SK-N-SH (cell line): ENCODE results near the gene TERT. TPM values are rescaled to one million over a fixed set of nuclear protein-coding genes. Genes with fewer than 3 reads are reported as not detected.
"Not testable (repeated sequence)": the region's sequence is repeated elsewhere in the genome, so short reads cannot be mapped to it uniquely, and the experiment has no call there.

ENCODE experiments used
- CTCF ChIA-PET: fragments of 300-600, 350-600 bp; formaldehyde crosslinking; extraction: SDS; loops from one replicate; lab custom pipeline; 2021; lab: Yijun Ruan, JAX
- POLR2A ChIA-PET: fragments of 350-600 bp; sonication (Branson Sonifier 250); formaldehyde crosslinking; extraction: SDS; loops from one replicate; lab custom pipeline; 2020; ENCODE audit warnings: antibody characterized with exemption, inconsistent platforms; lab: Yijun Ruan, JAX
- DNase-seq: peaks from one replicate; pipeline ENCODE4 v3.0.0; 2012
- H2AFZ ChIP-seq: fragments of 200-600 bp; sonication (generic); 2 replicates; pipeline ENCODE4 v1.8.1; 2016; ENCODE audit warnings: antibody characterized with exemption, mild to moderate bottlenecking, low read depth
- H3F3A ChIP-seq: fragments of 200-600 bp; sonication (generic); replicated peaks from 2 replicates; pipeline ENCODE3; 2016; ENCODE audit warnings: antibody characterized with exemption, mild to moderate bottlenecking; ENCODE audit not compliant: insufficient read depth
- H3K27ac ChIP-seq, 2 experiments: fragments of 200-500 bp in 1 of 2; fragments of 200-600 bp in 1 of 2; sonication (Bioruptor generic) in 1 of 2; sonication (generic), shearing (Covaris generic) in 1 of 2; 2 replicates each; pipeline versions ENCODE4 v1.5.1 to v1.6.1; 2014 to 2016; ENCODE audit warnings: low read depth in 2 of 2, inconsistent platforms in 1 of 2, low read length in 1 of 2, mild to moderate bottlenecking in 1 of 2, mixed read lengths in 1 of 2
- H3K27me3 ChIP-seq: fragments of 200-600 bp; sonication (generic), shearing (Covaris generic); 2 replicates; pipeline ENCODE4 v1.6.1; 2016; ENCODE audit warnings: mixed run types; ENCODE audit not compliant: insufficient read depth
- H3K36me3 ChIP-seq, 2 experiments: fragments of 200-500 bp in 1 of 2; fragments of 200-600 bp in 1 of 2; sonication (Bioruptor generic) in 1 of 2; sonication (generic) in 1 of 2; replicated peaks in 1 of 2; 2 replicates each; pipeline versions ENCODE3 to v1.5.1; 2014 to 2016; ENCODE audit warnings: low read length in 1 of 2, mild to moderate bottlenecking in 1 of 2; ENCODE audit not compliant: insufficient read depth in 2 of 2, control insufficient read depth in 1 of 2
- H3K4me1 ChIP-seq, 2 experiments: fragments of 200-500 bp in 1 of 2; fragments of 200-600 bp in 1 of 2; sonication (Bioruptor generic) in 1 of 2; sonication (generic), shearing (Covaris generic) in 1 of 2; 2 replicates each; pipeline versions ENCODE4 v1.5.1 to v1.6.1; 2014 to 2016; ENCODE audit warnings: low read depth in 1 of 2, low read length in 1 of 2, mixed run types in 1 of 2; ENCODE audit not compliant: insufficient read depth in 2 of 2, control insufficient read depth in 1 of 2
- H3K4me2 ChIP-seq: fragments of 200-600 bp; sonication (generic), shearing (Covaris generic); 2 replicates; pipeline ENCODE4 v1.6.1; 2017; ENCODE audit warnings: mixed run types
- H3K4me3 ChIP-seq, 2 experiments: fragments of 200-500 bp in 1 of 2; fragments of 200-600 bp in 1 of 2; sonication (Bioruptor generic) in 1 of 2; sonication (generic), shearing (Covaris generic) in 1 of 2; 2 replicates each; pipeline versions ENCODE4 v1.5.1 to v1.8.1; 2014 to 2016; ENCODE audit warnings: low read depth in 2 of 2, inconsistent platforms in 1 of 2, low read length in 1 of 2, mild to moderate bottlenecking in 1 of 2, mixed read lengths in 1 of 2, moderate library complexity in 1 of 2
- H3K79me2 ChIP-seq: fragments of 200-600 bp; sonication (generic); 2 replicates; pipeline ENCODE4 v1.8.1; 2017; ENCODE audit warnings: mild to moderate bottlenecking; ENCODE audit not compliant: insufficient read depth
- H3K9ac ChIP-seq: fragments of 200-600 bp; sonication (generic); 2 replicates; pipeline ENCODE4 v1.6.1; 2017; ENCODE audit warnings: mixed run types
- H3K9me2 ChIP-seq: fragments of 200-600 bp; sonication (generic); 2 replicates; pipeline ENCODE4 v1.6.1; 2017; ENCODE audit warnings: mixed run types
- H3K9me3 ChIP-seq: fragments of 200-600 bp; sonication (generic); 2 replicates; pipeline ENCODE4 v1.6.1; 2017; ENCODE audit warnings: mixed run types, mild to moderate bottlenecking, moderate library complexity
- H4K20me1 ChIP-seq: fragments of 200-600 bp; sonication (generic); 2 replicates; pipeline ENCODE4 v1.6.1; 2017; ENCODE audit warnings: mild to moderate bottlenecking, mixed run types; ENCODE audit not compliant: insufficient read depth
- ELF1 ChIP-seq: IDR thresholded peaks from 2 replicates; pipeline ENCODE4 v1.4.0; 2012
- FOXM1 ChIP-seq: IDR thresholded peaks from 2 replicates; pipeline ENCODE4 v1.4.0; 2012; ENCODE audit warnings: low read depth, mild to moderate bottlenecking
- JUND ChIP-seq: IDR thresholded peaks from 2 replicates; pipeline ENCODE4 v1.4.0; 2012
- MAX ChIP-seq: IDR thresholded peaks from 2 replicates; pipeline ENCODE4 v1.4.0; 2012; ENCODE audit warnings: low read depth
- MXI1 ChIP-seq: IDR thresholded peaks from 2 replicates; pipeline ENCODE4 v1.6.1; 2012; ENCODE audit warnings: mild to moderate bottlenecking, low read depth, low read length, improper control_type of control experiment
- NFIC ChIP-seq: IDR thresholded peaks from 2 replicates; pipeline ENCODE4 v1.4.0; 2012; ENCODE audit warnings: borderline replicate concordance
- POLR2AphosphoS5 ChIP-seq: IDR thresholded peaks from 2 replicates; pipeline ENCODE4 v1.6.1; 2012; ENCODE audit warnings: low read depth, low read length
- RAD21 ChIP-seq: IDR thresholded peaks from 2 replicates; pipeline ENCODE4 v1.6.1; 2012; ENCODE audit warnings: mild to moderate bottlenecking, low read length
- REST ChIP-seq: IDR thresholded peaks from 2 replicates; pipeline ENCODE4 v1.6.1; 2012; ENCODE audit warnings: mild to moderate bottlenecking, low read depth, low read length, moderate library complexity
- TAF1 ChIP-seq: IDR thresholded peaks from 2 replicates; pipeline ENCODE4 v1.6.1; 2012; ENCODE audit warnings: low read depth, mild to moderate bottlenecking, low read length, moderate library complexity, borderline replicate concordance
- TCF12 ChIP-seq: IDR thresholded peaks from 2 replicates; pipeline ENCODE4 v1.4.0; 2012
- TEAD4 ChIP-seq: IDR thresholded peaks from 2 replicates; pipeline ENCODE4 v1.4.0; 2012; ENCODE audit warnings: mild to moderate bottlenecking, borderline replicate concordance; ENCODE audit not compliant: insufficient read depth
- USF1 ChIP-seq: IDR thresholded peaks from 2 replicates; pipeline ENCODE4 v1.4.0; 2012; ENCODE audit warnings: low read depth, borderline replicate concordance
- WGBS: methylation state at CpG from one replicate; pipeline ENCODE4 v1.1.6; 2017; ENCODE audit warnings: low lambda C conversion rate; 5-methylcytosine and 5-hydroxymethylcytosine counted together
- polyA plus RNA-seq, 3 experiments: library from polyadenylated mRNA; depleted of rRNA; stranded (reverse); fragments of >200 nt; gene quantifications; 2 replicates each; pipeline ENCODE4 v1.2.3, GENCODE V29; 2012

TERT gene
- polyA plus RNA-seq, 1 of the 3 experiments (the other 2 are of a cell fraction): 2.4 TPM

GRCh38 chr5:1282993-1283728 lies 11.7 kb downstream of the TERT start:
- H4K20me1 ChIP-seq, H2AFZ ChIP-seq, H3F3A ChIP-seq, H3K27me3 ChIP-seq, POLR2A ChIA-PET, H3K27ac ChIP-seq, H3K4me3 ChIP-seq, H3K4me2 ChIP-seq, DNase-seq, H3K79me2 ChIP-seq, H3K9ac ChIP-seq, CTCF ChIA-PET, H3K4me1 ChIP-seq, H3K36me3 ChIP-seq, H3K9me3 ChIP-seq, H3K9me2 ChIP-seq: not testable (repeated sequence)
- WGBS: 75% methylated on average over 31 of the region's 40 CpGs

- Histone ChIP-seq H3K4me2 (no peak overlapping the region), H3K9me2 (no peaks in the 10 kb centered on the region), H3K36me3 (no peaks in the 10 kb centered on the region), H3K27ac (no peak overlapping the region), H3K9ac (no peak overlapping the region), H3K4me1 (no peaks in the 10 kb centered on the region), H3K4me3 (no peak overlapping the region), H3F3A (no peaks in the 10 kb centered on the region), H3K9me3 (no peaks in the 10 kb centered on the region), H3K79me2 (no peaks in the 10 kb centered on the region), H4K20me1 (no peaks in the 10 kb centered on the region), H3K27me3 (no peaks in the 10 kb centered on the region), H2AFZ (no peak overlapping the region)
- no peak for TF ChIP-seq FOXM1
- TF ChIP-seq TAF1: no peak
- TF ChIP-seq MXI1: no peak
- no peak for TF ChIP-seq NFIC
- no peak for TF ChIP-seq JUND
- no peak for TF ChIP-seq POLR2AphosphoS5
- no peak for TF ChIP-seq USF1
- TF ChIP-seq REST: no peak
- no peak for TF ChIP-seq ELF1
- no peak for TF ChIP-seq TEAD4
- TF ChIP-seq TCF12: no peak
- TF ChIP-seq RAD21: no peak
- no peak for TF ChIP-seq MAX
- WGBS: 72% methylated on average over 13 of the region's 37 CpGs
- POLR2A ChIA-PET: interaction anchor here (1.3 kb wide), 1 partner anchor 36 kb away, joined by 3 read pairs; no protein-coding TSS in a partner anchor
- CTCF ChIA-PET: interaction anchor here (1.0 kb wide), 1 partner anchor 108 kb away, joined by 3 read pairs; no protein-coding TSS in a partner anchor
- no peak for DNase-seq
Observed at GRCh38 chr5:1282131-1282992, 12.5 kb downstream of the TERT start.
